B cell (primary cell): ENCODE results near the gene SDCCAG8. TPM values are rescaled to one million over a fixed set of nuclear protein-coding genes. Genes with fewer than 3 reads are reported as not detected.

ENCODE experiments used
- ATAC-seq: fragments of 200-7000 bp; cut with Tn5 transposase; one replicate; pipeline ENCODE4 v1.10.0; 2021; ENCODE audit warnings: low read depth, mild to moderate bottlenecking, moderate number of reproducible peaks, moderate library complexity
- CTCF ChIA-PET: fragments of 350-600 bp; sonication (Branson Sonifier 250); formaldehyde crosslinking; loops from one replicate; lab custom pipeline; 2021; ENCODE audit warnings: antibody characterized with exemption, inconsistent platforms; lab: Charles Lee
- POLR2A ChIA-PET: fragments of 350-600 bp; sonication (Branson Sonifier 250); formaldehyde crosslinking; loops from one replicate; lab custom pipeline; 2021; ENCODE audit warnings: antibody characterized with exemption; lab: Charles Lee
- DNase-seq: peaks from one replicate; pipeline ENCODE4 v3.0.0; 2013
- H2AFZ ChIP-seq: 2 replicates; pipeline ENCODE4 v1.6.1; 2012; ENCODE audit warnings: mild to moderate bottlenecking, low read depth, low read length; ENCODE audit not compliant: insufficient read depth, poor library complexity, severe bottlenecking
- H3K27ac ChIP-seq, 2 donors: 1 replicate in 1 of 2; 2 replicates in 1 of 2; pipeline ENCODE4 v1.5.1; 2012 to 2013; ENCODE audit warnings: low read length in 2 of 2, mild to moderate bottlenecking in 2 of 2, moderate library complexity in 1 of 2
- H3K27me3 ChIP-seq, 4 experiments: fragments of 200-600 bp in 1 of 4; sonication (generic) in 1 of 4; replicated peaks in 1 of 4; 1 replicate in 2 of 4; 2 replicates in 2 of 4; pipeline versions ENCODE4 v1.6.1 to v1.7.0; 2013 to 2016; ENCODE audit warnings: low read length in 3 of 4, mild to moderate bottlenecking in 2 of 4, mixed read lengths in 1 of 4, moderate library complexity in 1 of 4; ENCODE audit not compliant: insufficient read depth in 4 of 4, control insufficient read depth in 3 of 4; ENCODE audit errors: control extremely low read depth in 1 of 4
- H3K36me3 ChIP-seq, 2 experiments: replicated peaks in 1 of 2; 1 replicate in 1 of 2; 2 replicates in 1 of 2; pipeline versions ENCODE4 v1.6.1 to v1.7.1; 2013; ENCODE audit warnings: low read length in 1 of 2; ENCODE audit not compliant: insufficient read depth in 2 of 2, control insufficient read depth in 1 of 2; ENCODE audit errors: control extremely low read depth in 1 of 2, extremely low read depth in 1 of 2
- H3K4me1 ChIP-seq, 2 donors: fragments of 200-600 bp in 1 of 2; sonication (generic) in 1 of 2; 1 replicate in 1 of 2; 2 replicates in 1 of 2; pipeline versions ENCODE4 v1.5.1 to v1.6.1; 2013 to 2017; ENCODE audit warnings: low read length in 2 of 2; ENCODE audit not compliant: control insufficient read depth in 2 of 2, insufficient read depth in 2 of 2
- H3K4me2 ChIP-seq: replicated peaks from 2 replicates; pipeline ENCODE3; 2012; ENCODE audit warnings: mild to moderate bottlenecking, low read depth, low read length; ENCODE audit not compliant: poor library complexity, severe bottlenecking
- H3K4me3 ChIP-seq, 5 experiments: fragments of 200-600 bp in 1 of 5; sonication (generic) in 1 of 5; 1 replicate in 3 of 5; 2 replicates in 2 of 5; pipeline versions ENCODE4 v1.5.1 to v1.7.0; 2011 to 2016; ENCODE audit warnings: low read length in 4 of 5, mild to moderate bottlenecking in 4 of 5, low read depth in 2 of 5, control low read depth in 1 of 5, moderate library complexity in 1 of 5; ENCODE audit not compliant: insufficient read depth in 1 of 5; ENCODE audit errors: control extremely low read depth in 1 of 5, extremely low read depth in 1 of 5
- H3K79me2 ChIP-seq: fragments of 200-600 bp; sonication (generic); one replicate; pipeline ENCODE4 v1.6.0; 2016; ENCODE audit warnings: low read length; ENCODE audit not compliant: control insufficient read depth, insufficient read depth
- H3K9ac ChIP-seq: fragments of 200-600 bp; sonication (generic); 2 replicates; pipeline ENCODE4 v1.6.1; 2017; ENCODE audit warnings: mild to moderate bottlenecking, low read length, moderate library complexity
- H3K9me3 ChIP-seq, 3 donors: one replicate each; pipeline versions ENCODE4 v1.6.1 to v1.7.1; 2013; ENCODE audit warnings: low read length in 2 of 3; ENCODE audit not compliant: control insufficient read depth in 2 of 3, insufficient read depth in 1 of 3; ENCODE audit errors: control extremely low read depth in 1 of 3
- H4K20me1 ChIP-seq: 2 replicates; pipeline ENCODE4 v1.6.0; 2012; ENCODE audit warnings: mild to moderate bottlenecking, low read length; ENCODE audit not compliant: insufficient read depth, control insufficient read depth, poor library complexity, severe bottlenecking
- H3K27ac Mint-ChIP-seq: one replicate; pipeline ENCODE4 v1.8.0; 2021; ENCODE audit warnings: mixed read lengths
- H3K27me3 Mint-ChIP-seq: one replicate; pipeline ENCODE4 v1.8.0; 2021; ENCODE audit warnings: mixed read lengths
- H3K4me1 Mint-ChIP-seq: one replicate; pipeline ENCODE4 v1.8.0; 2021; ENCODE audit warnings: mixed read lengths
- H3K4me3 Mint-ChIP-seq: one replicate; pipeline ENCODE4 v1.8.0; 2021; ENCODE audit warnings: mixed read lengths
- H3K9me3 Mint-ChIP-seq: one replicate; pipeline ENCODE4 v1.8.0; 2022; ENCODE audit warnings: mixed read lengths; ENCODE audit not compliant: insufficient read depth
- CTCF ChIP-seq: fragments of 200-600 bp; IDR thresholded peaks from one replicate; pipeline ENCODE4 v1.8.0; 2022; ENCODE audit warnings: antibody characterized with exemption, mild to moderate bottlenecking
- EZH2 ChIP-seq: IDR thresholded peaks from 2 replicates; pipeline ENCODE4 v1.6.1; 2012; ENCODE audit warnings: borderline replicate concordance, low read depth, mild to moderate bottlenecking, moderate library complexity, low read length; ENCODE audit not compliant: insufficient read depth, poor library complexity, severe bottlenecking
- WGBS: methylation state at CpG from one replicate; pipeline ENCODE4 v1.1.5; 2013; ENCODE audit warnings: missing lambda C conversion rate; ENCODE audit not compliant: insufficient coverage; 5-methylcytosine and 5-hydroxymethylcytosine counted together
- intact Hi-C: fragments of 100-400 bp; cut with micrococcal nuclease; formaldehyde crosslinking; loops from one replicate; pipeline ENCODE4 v1.10.0; 2022
- polyA plus RNA-seq: library from polyadenylated mRNA; depleted of rRNA; stranded (reverse); fragments of >200 nt; gene quantifications from 2 replicates; pipeline ENCODE4 v1.2.3, GENCODE V29; 2012
- total RNA-seq, 2 donors: library from RNA; stranded (reverse); fragments of 120-200 nt in 1 of 2; gene quantifications; 1 replicate in 1 of 2; 2 replicates in 1 of 2; pipeline versions ENCODE4 v1.2.3 to v1.2.4, GENCODE V29; 2013 to 2022

SDCCAG8 gene
- total and polyA plus RNA-seq, 2 donors (not counting 1 experiment from before 2014, with no cell fraction given): 37.1 to 60.7 TPM

- Histone ChIP-seq H3K9me3 (no peaks in the 10 kb centered on the region), H3K4me1 (no peaks in the 10 kb centered on the region), H3K9ac (no peak overlapping the region), H3K36me3 (peaks cover 0 to 2% of the 10 kb centered on the region in 2 experiments), H3K27me3 (no peaks in the 10 kb centered on the region), H3K79me2 (no peaks in the 10 kb centered on the region), H3K4me3 (no peak overlapping the region), H4K20me1 (no peaks in the 10 kb centered on the region), H3K4me2 (no peak overlapping the region), H2AFZ (no peak overlapping the region), H3K27ac (no peak overlapping the region)
- ATAC-seq (no peak), DNase-seq (no peak)
- POLR2A ChIA-PET: no interaction called here
- 100% methylated on average over 1 of the region's 7 CpGs for WGBS
- Mint-ChIP-seq H3K4me1 (no peaks in the 10 kb centered on the region), H3K27me3 (no peaks in the 10 kb centered on the region), H3K4me3 (no peak overlapping the region), H3K9me3 (no peaks in the 10 kb centered on the region), H3K27ac (no peak overlapping the region)
- CTCF ChIA-PET: no interaction called here
- intact Hi-C loops: no loop called here
- no peak for TF ChIP-seq EZH2
- no peak for TF ChIP-seq CTCF
These were observed 141.9 kb downstream of the SDCCAG8 start for GRCh38 chr1:243397613-243398321.

- Histone ChIP-seq H3K4me1 (no peaks in the 10 kb centered on the region), H3K4me2 (no peak overlapping the region), H3K9me3 (no peaks in the 10 kb centered on the region), H3K27me3 (no peaks in the 10 kb centered on the region), H3K79me2 (no peaks in the 10 kb centered on the region), H3K9ac (no peak overlapping the region), H2AFZ (no peak overlapping the region), H3K36me3 (peaks cover 0 to 2% of the 10 kb centered on the region in 2 experiments), H4K20me1 (no peaks in the 10 kb centered on the region), H3K27ac (no peak overlapping the region), H3K4me3 (no peak overlapping the region)
- POLR2A ChIA-PET: no interaction called here
- H3K4me3 Mint-ChIP-seq: no peak overlapping the region
- CTCF ChIA-PET: no interaction called here
- DNase-seq (no peak), ATAC-seq (no peak)
- H3K27ac Mint-ChIP-seq: no peak overlapping the region
- H3K4me1 Mint-ChIP-seq: no peaks in the 10 kb centered on the region
- no peaks in the 10 kb centered on the region for H3K9me3 Mint-ChIP-seq
- intact Hi-C loops: no loop called here
- 100% methylated on average over 10 of the region's 15 CpGs for WGBS
- no peak for TF ChIP-seq EZH2
- no peak for TF ChIP-seq CTCF
- no peaks in the 10 kb centered on the region for H3K27me3 Mint-ChIP-seq
These were observed 143.8 kb downstream of the SDCCAG8 start for GRCh38 chr1:243399561-243400155.
